GM12892 (cell line): ENCODE results near the gene EIF4EBP2.

Experiments
- POLR2AphosphoS5 ChIP-seq: IDR thresholded peaks from 2 replicates; pipeline ENCODE4 v1.6.1; 2011; ENCODE audit warnings: low read depth, low read length, control low read depth
- TAF1 ChIP-seq: IDR thresholded peaks from 2 replicates; pipeline ENCODE4 v1.6.1; 2011; ENCODE audit warnings: low read depth, mild to moderate bottlenecking, control low read depth, low read length, borderline replicate concordance

GRCh38 chr10:70374775-70375614 lies 28.9 kb upstream of the EIF4EBP2 start:
- TF ChIP-seq POLR2AphosphoS5, result no peak
- no peak for TF ChIP-seq TAF1
